HG03558 (cell line): ENCODE measurements around the gene PKD1L1.

ENCODE experiments used
- ATAC-seq: cut with Tn5 transposase; IDR thresholded peaks from one replicate; pipeline ENCODE4 v1.9.1; 2021; ENCODE audit warnings: moderate number of reproducible peaks; ENCODE audit not compliant: unreplicated experiment; ENCODE audit errors: extremely low read depth

The PKD1L1 gene

DNA sequence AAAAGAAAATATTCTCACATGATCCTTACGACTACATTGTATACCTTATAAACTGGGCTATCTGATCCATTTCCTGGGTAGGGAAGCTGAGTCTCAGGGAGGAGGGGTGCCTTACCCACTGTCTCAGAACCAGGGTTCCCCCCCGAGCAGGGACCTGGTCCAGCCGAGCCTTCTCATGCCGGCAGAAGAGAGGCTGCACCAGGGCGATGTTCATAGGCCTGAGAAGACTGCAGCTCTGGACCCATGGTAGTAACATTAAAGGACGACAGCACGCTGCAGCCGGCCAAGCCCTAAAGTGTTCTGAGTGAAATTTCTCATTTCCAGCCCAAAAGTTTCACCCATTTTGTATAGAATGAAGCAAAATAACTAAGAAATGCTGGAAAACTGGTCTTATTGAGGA, 203.4 kb downstream of the PKD1L1 start:
- no peak for ATAC-seq

DNA sequence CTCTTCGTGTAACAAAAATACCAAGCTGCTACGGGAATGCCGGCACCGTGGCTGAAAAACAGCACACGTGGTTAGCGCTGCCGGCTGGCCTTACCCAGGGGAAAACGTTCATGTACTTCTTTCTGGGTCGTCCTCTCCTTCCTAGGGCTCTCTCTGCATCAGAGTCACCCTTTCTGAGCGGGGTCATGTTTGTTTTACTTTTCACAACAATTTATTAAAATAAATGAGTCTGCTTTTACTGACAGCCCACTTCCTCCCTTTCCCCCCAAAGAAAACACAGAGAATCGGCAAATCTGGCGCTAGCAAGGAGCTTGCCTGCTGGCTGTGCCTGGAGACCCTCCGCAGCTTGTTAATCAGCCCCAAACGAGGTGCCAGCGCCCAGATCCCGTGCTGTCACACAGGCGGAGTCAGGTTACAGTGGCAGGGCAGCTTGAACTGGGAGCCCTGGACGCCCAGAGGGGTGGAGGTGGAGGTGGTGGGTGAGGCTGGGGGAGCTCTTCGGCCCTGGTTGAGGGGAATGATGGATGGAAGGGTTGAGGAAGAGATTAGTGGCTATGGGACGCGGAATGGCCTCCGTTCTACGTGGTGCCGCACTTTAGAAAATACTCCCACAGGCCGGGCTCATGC, 204.2 kb downstream of the PKD1L1 start:
- no peak for ATAC-seq

DNA sequence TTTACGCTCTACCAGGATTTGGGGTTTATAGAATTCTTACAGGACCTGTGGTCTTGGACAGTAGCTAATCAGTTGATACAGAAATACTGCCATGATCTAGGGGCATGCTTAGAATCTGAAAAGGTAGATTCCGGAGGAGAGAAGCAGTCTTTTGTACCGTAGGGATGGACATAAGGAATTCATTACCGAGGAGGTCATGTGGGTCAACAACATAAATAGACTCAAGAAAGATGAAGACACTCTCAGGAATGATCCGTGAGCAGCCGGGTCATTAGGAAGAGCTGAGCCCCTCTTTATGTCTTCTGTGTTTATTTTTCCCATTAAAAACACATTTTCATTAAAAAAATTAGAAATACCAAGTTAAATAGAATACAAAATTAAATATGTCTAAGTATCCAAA, 206.3 kb downstream of the PKD1L1 start:
- no peak for ATAC-seq

DNA sequence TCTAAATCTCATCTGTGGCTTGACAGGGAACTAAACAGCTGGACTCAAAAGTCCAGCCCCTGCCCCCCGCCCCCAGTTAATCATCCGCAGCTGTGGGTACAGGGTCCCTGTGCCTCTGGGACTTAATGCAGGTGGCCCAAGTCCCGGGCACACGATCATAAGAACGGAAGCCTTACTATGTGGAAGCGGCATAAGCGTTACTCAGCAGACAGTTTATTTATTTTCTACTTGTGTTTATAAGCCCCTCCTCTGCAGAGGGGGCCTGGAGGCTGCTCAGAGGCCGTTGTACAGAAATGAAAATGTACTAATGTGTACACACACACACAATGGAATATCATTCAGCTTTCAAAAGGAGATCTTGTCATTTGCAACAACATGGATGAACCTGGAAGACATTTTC, 208.4 kb downstream of the PKD1L1 start:
- no peak for ATAC-seq

DNA sequence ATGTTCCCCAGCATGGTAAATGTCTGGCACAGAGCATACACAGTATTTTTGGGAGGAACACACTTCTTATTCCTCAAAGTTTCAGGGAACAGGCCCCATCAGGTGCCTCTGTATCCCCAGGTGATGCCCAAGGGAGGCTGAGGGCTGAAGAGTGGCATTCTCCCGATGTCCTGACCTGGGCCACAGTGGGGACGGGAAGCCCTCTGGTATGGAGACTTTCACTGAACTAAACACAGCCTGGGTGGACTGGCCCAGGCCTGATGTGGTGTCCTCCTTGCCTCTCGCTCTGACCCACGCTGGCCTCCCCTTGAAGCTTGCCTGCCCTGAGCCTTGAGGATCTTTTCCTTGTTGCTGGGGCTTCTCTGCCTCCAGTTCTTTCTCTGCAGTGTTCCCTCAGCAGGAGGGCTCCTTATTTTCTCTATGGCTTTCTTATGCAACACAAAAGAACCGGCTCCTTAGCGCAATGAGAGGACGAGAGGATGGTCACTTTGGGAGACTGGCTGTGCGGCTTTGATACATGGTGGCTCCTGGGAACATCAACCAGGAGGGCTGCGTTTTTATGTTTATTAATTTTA, 208.9 kb downstream of the PKD1L1 start:
- ATAC-seq = no peak

DNA sequence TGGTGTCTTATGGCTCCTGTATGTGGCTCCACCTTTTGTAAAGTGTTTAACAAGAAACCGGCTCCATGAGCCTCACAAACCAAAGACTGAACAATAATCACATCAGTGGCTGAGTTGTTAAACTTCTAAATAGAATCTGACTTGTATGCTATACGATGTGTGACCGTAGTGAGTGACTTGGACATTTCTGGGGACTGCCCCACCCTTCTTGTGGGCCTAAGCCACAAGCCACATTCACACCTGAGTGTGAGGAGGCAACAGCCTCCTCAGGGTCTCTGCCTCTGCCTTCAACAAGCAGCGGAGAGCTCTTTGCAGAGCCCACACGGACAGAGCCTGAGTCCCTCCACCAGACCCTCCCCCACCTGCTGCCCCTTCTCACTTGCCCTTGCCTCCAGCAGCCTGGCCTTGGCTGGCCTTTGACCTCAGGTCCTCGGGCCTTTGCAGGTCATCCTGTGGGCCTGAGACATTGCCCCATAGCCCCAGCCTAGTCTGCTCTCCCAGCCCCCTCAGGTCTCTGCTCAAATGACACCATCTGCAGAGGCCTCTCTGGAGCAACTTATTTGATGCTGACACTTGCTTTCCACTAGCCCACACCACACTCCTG, 209.6 kb downstream of the PKD1L1 start:
- no peak for ATAC-seq

DNA sequence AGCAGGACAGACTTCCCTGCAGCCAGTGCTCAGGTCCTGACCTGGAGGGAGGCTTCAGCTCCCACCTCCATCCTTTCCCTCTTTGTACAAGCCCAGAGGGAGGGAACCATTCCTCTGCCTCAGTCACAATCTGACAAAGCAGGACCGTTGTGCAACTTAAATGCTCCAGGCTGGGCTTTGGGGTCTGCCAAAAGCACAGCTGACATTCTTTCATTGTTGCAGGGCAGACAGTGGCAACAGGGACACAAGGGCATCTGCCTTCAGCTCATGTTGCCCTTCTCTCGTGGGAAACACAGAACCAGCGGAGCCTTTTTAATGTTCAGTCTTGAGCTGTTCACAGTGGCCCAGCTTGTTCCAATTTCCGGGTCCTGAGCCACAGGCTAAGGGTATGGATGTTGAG, 210.7 kb downstream of the PKD1L1 start:
- ATAC-seq = no peak

DNA sequence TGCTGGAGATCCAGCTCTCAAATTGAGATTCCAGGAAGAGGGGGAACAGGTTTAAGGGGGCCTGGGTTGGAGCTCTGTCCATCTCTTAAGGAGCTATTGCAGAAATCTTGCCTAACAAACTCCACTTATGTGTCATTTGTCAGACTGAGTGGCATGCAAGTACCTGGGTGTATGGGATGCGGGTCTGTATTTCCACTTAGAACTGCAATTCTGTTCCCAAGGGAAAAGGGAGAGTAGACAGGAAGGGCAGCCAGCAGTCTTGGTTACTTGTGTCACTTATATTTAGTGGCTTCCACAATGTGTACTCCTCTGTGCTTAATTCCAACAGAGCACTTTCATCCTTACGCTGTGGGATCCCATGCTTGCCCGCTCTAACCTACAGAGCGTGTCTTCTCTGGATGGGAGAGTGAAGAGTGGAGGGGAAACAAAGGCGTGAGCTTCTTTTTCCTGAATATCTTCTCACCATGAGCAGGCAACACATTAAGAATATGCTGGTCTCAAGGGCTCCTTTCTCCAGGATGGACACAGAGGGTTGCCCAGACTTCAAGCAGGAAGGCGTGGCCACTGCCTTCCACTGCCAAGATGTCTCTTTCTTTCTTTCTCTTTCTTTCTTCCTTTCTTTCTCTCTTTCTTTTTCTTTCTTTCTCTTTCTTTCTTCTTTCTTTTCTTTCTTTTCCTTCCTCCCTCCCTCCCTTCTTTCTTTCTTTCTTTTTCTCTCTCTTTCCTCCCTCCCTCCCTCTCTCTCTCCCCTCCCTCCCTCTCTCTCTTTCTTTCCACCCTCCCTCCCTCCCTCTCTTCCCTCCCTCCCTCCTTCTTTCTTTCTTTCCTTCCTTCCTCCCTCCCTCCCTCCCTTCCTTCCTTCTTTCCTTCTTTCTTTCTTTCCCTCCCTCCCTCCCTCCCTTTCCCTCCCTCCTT, 212.6 kb downstream of the PKD1L1 start:
- ATAC-seq = no peak

DNA sequence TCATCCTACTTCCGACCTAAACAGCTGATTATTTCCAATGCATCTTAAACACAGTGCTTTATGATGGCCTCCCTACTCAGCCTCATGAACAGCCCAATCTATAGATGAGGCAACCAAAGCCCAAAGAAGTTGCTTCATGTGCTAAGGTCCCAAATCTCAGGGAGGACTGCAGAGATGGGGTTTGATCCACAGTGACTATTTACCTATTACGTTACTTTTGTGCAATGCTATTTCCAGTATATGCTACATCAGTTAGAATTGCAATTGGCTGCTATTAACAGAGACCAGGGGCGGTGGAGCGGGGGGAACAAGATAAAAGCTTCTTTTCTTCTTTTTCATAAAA, 213.3 kb downstream of the PKD1L1 start:
- no peak for ATAC-seq

DNA sequence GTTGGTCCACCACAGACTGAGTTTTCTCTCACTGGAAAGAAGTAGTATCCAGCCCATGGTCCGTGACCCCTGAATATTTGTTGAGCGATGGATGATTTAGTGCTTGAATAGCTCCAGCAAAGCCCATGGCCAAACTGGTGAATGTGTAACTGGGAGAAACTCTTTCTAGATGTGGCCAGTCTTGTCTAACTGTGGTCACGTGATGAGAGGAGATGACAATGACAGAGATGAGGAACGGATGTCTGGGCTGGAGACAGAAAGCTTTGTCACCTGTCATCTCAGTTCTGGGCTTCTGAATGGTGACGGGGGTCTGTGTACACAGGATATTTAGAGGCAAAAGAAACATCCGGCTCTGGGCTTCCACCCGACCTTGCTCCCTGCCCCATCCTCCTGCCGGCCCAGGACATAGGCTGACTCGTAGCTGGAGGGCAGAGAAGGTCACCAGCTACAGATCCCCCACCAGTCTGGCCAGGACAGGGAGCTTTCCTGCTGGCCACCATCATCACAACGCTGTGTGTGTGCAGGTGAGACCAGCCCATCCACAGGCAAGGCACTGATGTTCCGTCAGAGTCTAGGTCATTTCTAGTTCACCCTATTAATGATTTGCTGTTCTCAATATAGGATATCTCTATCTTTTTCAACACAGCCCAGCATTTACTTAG, 213.8 kb downstream of the PKD1L1 start:
- ATAC-seq = no peak

DNA sequence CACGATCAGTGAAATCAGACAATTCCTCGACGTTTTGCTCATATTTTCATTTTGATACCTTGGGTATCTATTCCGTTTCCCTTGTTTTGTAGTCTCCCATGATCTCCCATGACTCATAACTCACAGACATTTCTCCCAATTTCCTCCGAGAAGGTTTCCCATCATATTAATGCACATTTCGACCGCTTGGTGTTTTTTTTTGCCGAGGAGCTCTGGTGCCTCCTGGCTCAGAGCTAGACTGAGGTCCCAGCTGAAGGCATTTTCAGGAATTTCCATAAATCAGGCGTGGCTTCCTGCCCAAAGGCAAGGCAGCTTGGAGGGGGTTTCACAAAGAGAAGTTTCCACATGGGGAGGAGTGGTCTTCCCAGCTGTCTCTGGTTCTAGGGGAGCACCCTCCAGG, 218.1 kb downstream of the PKD1L1 start:
- no peak for ATAC-seq

DNA sequence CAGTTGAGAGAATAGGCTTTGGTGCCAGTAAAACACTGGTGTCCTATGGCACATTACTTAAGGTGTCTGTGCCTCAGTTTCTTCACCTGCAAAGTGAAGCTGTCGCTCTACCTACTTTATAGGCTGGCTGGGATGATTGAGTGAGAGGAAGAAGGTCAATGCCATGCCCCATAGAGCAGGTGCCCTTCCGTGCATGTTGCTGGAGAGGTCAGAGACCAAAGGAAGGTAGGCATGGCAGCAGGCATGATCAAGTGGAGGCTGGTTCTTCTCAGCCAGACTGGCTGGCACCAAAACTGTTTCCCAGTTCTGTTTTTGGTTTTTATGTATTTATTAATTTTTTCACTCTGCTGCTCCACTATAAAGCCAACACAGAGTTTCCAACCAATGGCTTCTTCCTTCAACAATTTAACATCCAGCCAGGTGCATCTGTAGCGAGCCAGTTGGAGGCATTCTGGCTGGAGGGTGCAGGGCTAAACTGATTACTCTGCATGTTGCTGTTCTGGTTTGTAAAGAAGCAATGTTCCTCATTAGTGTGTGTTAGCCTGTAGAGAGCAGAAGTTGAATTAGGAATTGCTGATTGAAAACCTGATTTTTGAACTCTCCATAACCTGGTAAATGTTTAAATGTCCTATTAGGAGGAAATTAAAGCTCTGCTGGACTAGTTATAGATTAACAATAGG, 222.1 kb downstream of the PKD1L1 start:
- ATAC-seq = no peak

DNA sequence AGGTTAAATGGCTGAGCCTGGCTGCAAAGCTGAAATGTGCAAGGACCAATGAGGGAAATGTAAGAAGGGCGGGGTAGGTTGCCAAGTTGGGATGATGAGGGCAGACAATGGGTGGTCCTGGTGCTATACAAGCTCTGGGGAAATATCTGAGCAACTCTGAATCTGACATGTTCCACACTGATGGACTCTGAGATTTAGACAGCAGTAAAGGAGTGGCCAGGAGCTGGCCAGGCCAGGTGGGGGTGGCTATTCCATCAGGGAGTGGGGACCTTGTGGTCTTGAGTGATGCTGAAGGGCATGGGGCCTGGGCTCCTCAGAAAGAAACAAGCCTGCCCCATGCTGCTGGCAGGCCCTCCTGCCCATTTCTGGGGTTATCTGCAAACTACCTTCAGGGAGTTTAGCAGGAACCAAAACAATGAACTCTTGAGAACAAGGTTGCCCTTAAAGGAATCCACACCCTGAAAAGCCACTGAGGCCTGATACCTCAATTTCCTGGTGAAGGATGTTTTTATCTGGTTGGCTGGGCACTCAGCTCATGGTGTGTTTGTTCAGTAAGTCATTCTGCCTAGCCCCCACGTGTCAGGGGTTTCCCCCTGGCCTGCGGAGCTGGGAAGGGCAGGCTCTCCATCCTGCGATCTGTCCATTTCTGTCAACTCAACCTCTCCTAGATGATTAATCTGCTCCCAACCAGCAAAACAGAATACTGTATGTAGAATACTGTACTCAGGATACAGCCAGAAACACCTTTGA, 223.1 kb downstream of the PKD1L1 start:
- no peak for ATAC-seq
